ENCODE data around the gene C19orf38. TPM values are rescaled to one million over a fixed set of nuclear protein-coding genes. Genes with fewer than 3 reads are reported as not detected.

The C19orf38 gene
- total RNA-seq, 1 experiment from 2014 or later, result 0.61 TPM

DNA sequence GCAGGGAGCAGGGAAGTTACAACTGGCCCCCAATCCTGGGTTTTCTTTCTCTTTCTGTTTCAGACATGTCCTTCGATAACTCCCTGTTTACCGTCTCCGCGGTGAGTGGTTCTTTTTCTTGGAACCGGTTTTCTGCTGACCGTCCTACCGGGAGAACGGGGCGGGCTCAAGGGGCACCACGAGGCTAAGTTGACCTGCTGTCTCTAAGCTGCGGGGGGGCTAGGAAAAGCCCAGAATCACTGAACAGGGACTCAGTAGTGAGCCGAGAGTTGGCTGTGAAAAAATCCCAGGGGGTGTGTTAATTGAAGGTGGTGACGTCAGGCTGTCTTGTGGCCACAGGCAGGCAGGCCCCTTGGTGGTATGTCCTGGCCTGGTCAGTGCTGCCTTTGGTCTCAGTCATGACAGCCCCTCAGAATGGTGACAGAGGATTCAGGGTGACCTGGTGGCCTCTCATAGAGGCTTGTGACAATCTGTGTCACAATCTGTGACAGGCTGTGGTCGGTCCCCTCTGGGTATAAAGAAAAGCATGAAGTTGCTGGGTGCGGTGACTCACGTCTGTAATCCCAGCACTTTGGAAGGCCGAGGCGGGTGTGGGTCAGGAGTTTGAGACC, 15.0 kb downstream of the C19orf38 start:
- Mint-ChIP-seq H3K36me3 (ENCODE audit: insufficient read depth, unreplicated experiment) (no peaks in the 10 kb centered on the region), H3K9me3 (ENCODE audit: unreplicated experiment) (no peaks in the 10 kb centered on the region), H3K27me3 (ENCODE audit: insufficient read depth, unreplicated experiment) (no peaks in the 10 kb centered on the region), H3K27ac (ENCODE audit: unreplicated experiment) (peak overlapping the region; percentile 37), H3K4me3 (ENCODE audit: unreplicated experiment) (no peak overlapping the region), H3K4me1 (ENCODE audit: low read depth, unreplicated experiment) (peaks cover 8% of the 10 kb centered on the region)
- DNase-seq, result no peak
- H3K27me3 ChIP-seq (replicated peaks; ENCODE audit: control insufficient read depth, insufficient read depth, low read length), result no peaks in the 10 kb centered on the region
- ChIA-PET CTCF (interaction anchor here (2.4 kb wide), 1 partner anchor 27 kb away, joined by 26 read pairs; the partner anchor contains the start of gene TMED1), POLR2A (no interaction called here)
- H3K4me3 ChIP-seq (ENCODE audit: low read depth, low read length), result no peak overlapping the region
- no TSS peak for BruUV-seq (replicated peaks)
- H3K4me1 ChIP-seq, result peaks cover 11% of the 10 kb centered on the region; the same call in 1 of the 2 replicates
- H3K9me3 ChIP-seq, result no peaks in the 10 kb centered on the region
- H3K36me3 ChIP-seq (ENCODE audit: control insufficient read depth, insufficient read depth, low read length), result no peaks in the 10 kb centered on the region
- TF ChIP-seq, protein P1, sequence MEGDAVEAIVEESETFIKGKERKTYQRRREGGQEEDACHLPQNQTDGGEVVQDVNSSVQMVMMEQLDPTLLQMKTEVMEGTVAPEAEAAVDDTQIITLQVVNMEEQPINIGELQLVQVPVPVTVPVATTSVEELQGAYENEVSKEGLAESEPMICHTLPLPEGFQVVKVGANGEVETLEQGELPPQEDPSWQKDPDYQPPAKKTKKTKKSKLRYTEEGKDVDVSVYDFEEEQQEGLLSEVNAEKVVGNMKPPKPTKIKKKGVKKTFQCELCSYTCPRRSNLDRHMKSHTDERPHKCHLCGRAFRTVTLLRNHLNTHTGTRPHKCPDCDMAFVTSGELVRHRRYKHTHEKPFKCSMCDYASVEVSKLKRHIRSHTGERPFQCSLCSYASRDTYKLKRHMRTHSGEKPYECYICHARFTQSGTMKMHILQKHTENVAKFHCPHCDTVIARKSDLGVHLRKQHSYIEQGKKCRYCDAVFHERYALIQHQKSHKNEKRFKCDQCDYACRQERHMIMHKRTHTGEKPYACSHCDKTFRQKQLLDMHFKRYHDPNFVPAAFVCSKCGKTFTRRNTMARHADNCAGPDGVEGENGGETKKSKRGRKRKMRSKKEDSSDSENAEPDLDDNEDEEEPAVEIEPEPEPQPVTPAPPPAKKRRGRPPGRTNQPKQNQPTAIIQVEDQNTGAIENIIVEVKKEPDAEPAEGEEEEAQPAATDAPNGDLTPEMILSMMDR (IDR thresholded peaks at IDR 0.05; ENCODE audit: insufficient read depth in 1 of 2, low read depth in 1 of 2, low read length in 1 of 2, severe bottlenecking in 1 of 2, unreplicated experiment in 1 of 2), result no peak
- intact Hi-C loops (cut with micrococcal nuclease; ENCODE audit: unreplicated experiment), result no loop called here

DNA sequence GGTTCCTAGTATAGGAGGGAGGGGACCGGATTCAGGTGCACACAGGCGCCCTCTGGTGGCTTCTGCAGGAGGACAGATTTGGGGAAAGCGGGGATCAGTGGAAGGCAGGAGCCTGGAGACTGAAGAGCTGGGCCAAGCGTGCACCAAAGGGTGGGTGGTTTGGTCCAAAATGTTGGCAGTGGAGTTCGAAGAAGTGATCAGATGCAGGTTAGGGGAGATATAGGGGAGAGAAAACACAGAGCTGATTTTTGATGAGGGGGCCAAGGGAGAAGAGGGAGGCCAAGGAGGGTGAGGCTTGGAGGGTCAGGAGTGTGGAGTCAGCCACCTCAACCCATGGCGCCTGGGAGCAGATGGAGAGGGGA, 16.3 kb downstream of the C19orf38 start:
- Mint-ChIP-seq H3K27ac (ENCODE audit: unreplicated experiment) (peak overlapping the region; percentile 13), H3K36me3 (ENCODE audit: insufficient read depth, unreplicated experiment) (no peaks in the 10 kb centered on the region), H3K4me3 (ENCODE audit: unreplicated experiment) (peak overlapping the region; percentile 0), H3K4me1 (ENCODE audit: low read depth, unreplicated experiment) (peaks cover 8% of the 10 kb centered on the region), H3K27me3 (ENCODE audit: insufficient read depth, unreplicated experiment) (no peaks in the 10 kb centered on the region), H3K9me3 (ENCODE audit: unreplicated experiment) (no peaks in the 10 kb centered on the region)
- BruUV-seq (replicated peaks), result no TSS peak
- Histone ChIP-seq H3K9me3 (no peaks in the 10 kb centered on the region), H3K4me3 (ENCODE audit: low read depth, low read length) (no peak overlapping the region), H3K4me1 (peaks cover 11% of the 10 kb centered on the region; the same call in 1 of the 2 replicates), H3K27me3 (replicated peaks; ENCODE audit: control insufficient read depth, insufficient read depth, low read length) (no peaks in the 10 kb centered on the region), H3K36me3 (ENCODE audit: control insufficient read depth, insufficient read depth, low read length) (no peaks in the 10 kb centered on the region)
- intact Hi-C loops (cut with micrococcal nuclease; ENCODE audit: unreplicated experiment), result loop anchor here (1.0 kb wide), 1 partner anchor 147 kb away; no protein-coding TSS in a partner anchor
- DNase-seq, result peak; percentile 82 to 86
- ChIA-PET POLR2A (interaction anchor here (1.3 kb wide), 2 partner anchors 29 to 147 kb away, joined by 4 to 13 read pairs; partner anchors contain the start of gene TMED1), CTCF (interaction anchor here (0.5 to 2.4 kb wide), 16 partner anchors 9 to 484 kb away, joined by 3 to 26 read pairs (median 4); partner anchors contain the start of genes DNM2, LDLR, TMED1 and TYK2)
- TF ChIP-seq, protein P1 (IDR thresholded peaks at IDR 0.05; ENCODE audit: insufficient read depth in 1 of 2, low read depth in 1 of 2, low read length in 1 of 2, severe bottlenecking in 1 of 2, unreplicated experiment in 1 of 2), result peak; percentile 79 to 93

DNA sequence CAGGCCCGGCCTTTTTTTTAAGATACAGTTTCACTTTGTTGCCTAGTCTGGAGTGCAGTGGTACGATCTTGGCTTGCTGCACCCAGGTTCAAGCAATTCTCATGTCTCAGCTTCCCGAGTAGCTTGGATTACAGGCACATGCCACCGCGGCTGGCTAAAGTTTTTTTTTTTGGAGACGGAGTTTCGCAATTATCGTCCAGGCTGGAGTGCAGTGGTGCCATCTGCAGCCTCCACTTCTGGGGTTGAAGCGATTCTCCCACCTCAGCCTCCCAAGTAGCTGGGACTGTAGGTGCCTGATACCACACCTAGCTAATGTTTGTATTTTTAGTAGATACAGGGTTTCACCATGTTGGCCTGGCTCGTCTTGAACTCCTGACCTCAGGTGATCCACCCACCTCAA, 18.3 kb downstream of the C19orf38 start:
- Histone ChIP-seq H3K4me3 (ENCODE audit: low read depth, low read length) (no peak overlapping the region), H3K36me3 (ENCODE audit: control insufficient read depth, insufficient read depth, low read length) (no peaks in the 10 kb centered on the region), H3K4me1 (peaks cover 18% of the 10 kb centered on the region), H3K27me3 (replicated peaks; ENCODE audit: control insufficient read depth, insufficient read depth, low read length) (no peaks in the 10 kb centered on the region), H3K9me3 (no peaks in the 10 kb centered on the region)
- CTCF ChIA-PET, result interaction anchor here (0.7 kb wide), 2 partner anchors 12 to 171 kb away, joined by 3 read pairs; no protein-coding TSS in a partner anchor
- Mint-ChIP-seq H3K9me3 (ENCODE audit: unreplicated experiment) (no peaks in the 10 kb centered on the region), H3K27me3 (ENCODE audit: insufficient read depth, unreplicated experiment) (no peaks in the 10 kb centered on the region), H3K4me3 (ENCODE audit: unreplicated experiment) (no peak overlapping the region), H3K4me1 (ENCODE audit: low read depth, unreplicated experiment) (peaks cover 8% of the 10 kb centered on the region), H3K27ac (ENCODE audit: unreplicated experiment) (no peak overlapping the region), H3K36me3 (ENCODE audit: insufficient read depth, unreplicated experiment) (no peaks in the 10 kb centered on the region)
- intact Hi-C loops (cut with micrococcal nuclease; ENCODE audit: unreplicated experiment), result no loop called here
- no TSS peak for BruUV-seq (replicated peaks)
- DNase-seq, result no peak
- POLR2A ChIA-PET, result no interaction called here
- TF ChIP-seq, protein P1 (IDR thresholded peaks at IDR 0.05; ENCODE audit: insufficient read depth in 1 of 2, low read depth in 1 of 2, low read length in 1 of 2, severe bottlenecking in 1 of 2, unreplicated experiment in 1 of 2), result no peak
